HepG2 (cell line): Measurements from ENCODE around the gene TUBA3C. TPM values are rescaled to one million over a fixed set of nuclear protein-coding genes. Genes with fewer than 3 reads are reported as not detected.

Experiments
- ATAC-seq: fragments of 200-7000 bp; cut with Tn5 transposase; 3 replicates; pipeline ENCODE4 v1.9.1; 2020; ENCODE audit warnings: mild to moderate bottlenecking, moderate library complexity
- BruUV-seq: library from RNA; stranded (reverse); fragments of 400-500 nt; replicated peaks from 2 replicates; lab custom pipeline; 2021; lab: Mats Ljungman, UMichigan
- CTCF ChIA-PET: fragments of 300-600 bp; formaldehyde crosslinking; extraction: SDS; loops from one replicate; lab custom pipeline; 2021; ENCODE audit warnings: low total read pairs, inconsistent platforms, low intra/inter-chr PET ratio; lab: Yijun Ruan, JAX
- POLR2A ChIA-PET: fragments of 350-600 bp; sonication (Branson Sonifier 250); formaldehyde crosslinking; loops from one replicate; lab custom pipeline; 2020; ENCODE audit warnings: antibody characterized with exemption, inconsistent platforms; lab: Yijun Ruan, JAX
- DNase-seq: peaks from one replicate; pipeline ENCODE4 v3.0.0-alpha.2; 2015; ENCODE audit warnings: low spot score
- FAIRE-seq: peaks from 3 replicates; lab custom pipeline; 2011; peaks lifted over from hg19 to GRCh38; lab: Jason Lieb, UNC
- H2AFZ ChIP-seq: one replicate; pipeline ENCODE4 v1.6.1; 2011; ENCODE audit warnings: low read length, inconsistent platforms
- H3K27ac ChIP-seq: fragments of 300-600 bp; 3 replicates; pipeline ENCODE4 v1.8.0; 2011; ENCODE audit warnings: mixed run types, mild to moderate bottlenecking, mixed read lengths, low read length, inconsistent platforms; ENCODE audit not compliant: insufficient read depth; ENCODE audit errors: extremely low read length
- H3K27me3 ChIP-seq, 2 experiments: fragments of 200-600 bp in 1 of 2; 2 replicates in 1 of 2; 3 replicates in 1 of 2; pipeline versions ENCODE4 v1.6.0 to v1.8.0; 2011; ENCODE audit warnings: low read length in 2 of 2, mild to moderate bottlenecking in 2 of 2, moderate library complexity in 2 of 2, inconsistent platforms in 1 of 2; ENCODE audit not compliant: insufficient read depth in 2 of 2, control insufficient read depth in 1 of 2
- H3K36me3 ChIP-seq, 2 experiments: fragments of 200-600 bp in 1 of 2; replicated peaks in 1 of 2; 2 replicates in 1 of 2; 3 replicates in 1 of 2; pipeline versions ENCODE4 v1.5.1 to v1.8.0; 2011; ENCODE audit warnings: low read length in 2 of 2, inconsistent platforms in 1 of 2; ENCODE audit not compliant: insufficient read depth in 2 of 2, control insufficient read depth in 1 of 2
- H3K4me1 ChIP-seq: 2 replicates; pipeline ENCODE4 v1.5.1; 2012; ENCODE audit warnings: low read length, inconsistent platforms; ENCODE audit not compliant: insufficient read depth
- H3K4me2 ChIP-seq: 2 replicates; pipeline ENCODE4 v1.6.0; 2011; ENCODE audit warnings: low read depth, low read length, inconsistent platforms
- H3K4me3 ChIP-seq, 3 experiments: fragments of 200-600 bp in 1 of 3; sonication (generic), shearing (Covaris generic) in 1 of 3; replicated peaks in 1 of 3; 2 replicates each; pipeline ENCODE4 v1.5.1; 2011 to 2016; ENCODE audit warnings: low read length in 3 of 3, inconsistent platforms in 2 of 3, low read depth in 2 of 3, mild to moderate bottlenecking in 2 of 3, control low read depth in 1 of 3, mixed read lengths in 1 of 3; ENCODE audit not compliant: insufficient read depth in 1 of 3
- H3K79me2 ChIP-seq: one replicate; pipeline ENCODE4 v1.6.1; 2011; ENCODE audit warnings: low read length, inconsistent platforms; ENCODE audit not compliant: insufficient read depth
- H3K9ac ChIP-seq: 2 replicates; pipeline ENCODE4 v1.6.0; 2011; ENCODE audit warnings: mild to moderate bottlenecking, low read depth, low read length, inconsistent platforms; ENCODE audit not compliant: insufficient read depth
- H3K9me3 ChIP-seq: 2 replicates; pipeline ENCODE4 v1.5.1; 2012; ENCODE audit warnings: mild to moderate bottlenecking, low read length
- H4K20me1 ChIP-seq: 2 replicates; pipeline ENCODE4 v1.6.0; 2011; ENCODE audit warnings: inconsistent platforms, mild to moderate bottlenecking, low read length, moderate library complexity; ENCODE audit not compliant: insufficient read depth
- DRAP1 ChIP-seq: IDR thresholded peaks from 2 replicates; pipeline ENCODE4 v1.6.1; 2016; ENCODE audit warnings: missing genetic modification reagents, missing compliant biosample characterization
- FOXK1 ChIP-seq: sonication (generic); formaldehyde crosslinking; IDR thresholded peaks from 2 replicates; pipeline ENCODE4 v1.4.0; 2020; ENCODE audit warnings: low read depth, missing genetic modification reagents, borderline replicate concordance
- HMG20B ChIP-seq: conservative IDR thresholded peaks from 2 replicates; pipeline ENCODE4 v1.6.1; 2016; ENCODE audit warnings: missing genetic modification reagents, missing compliant biosample characterization
- KDM4B ChIP-seq: sonication (generic); formaldehyde crosslinking; IDR thresholded peaks from 2 replicates; pipeline ENCODE4 v1.4.0; 2020; ENCODE audit warnings: missing genetic modification reagents
- KLF16 ChIP-seq, 2 experiments: sonication (generic) in 1 of 2; formaldehyde crosslinking in 1 of 2; IDR thresholded peaks; 2 replicates each; pipeline versions ENCODE4 v1.6.1 to v1.8.0; 2016 to 2023; ENCODE audit warnings: missing genetic modification reagents in 2 of 2, missing compliant biosample characterization in 1 of 2
- NCOA1 ChIP-seq: sonication (generic); formaldehyde crosslinking; IDR thresholded peaks from 2 replicates; pipeline ENCODE4 v1.9.0; 2021; ENCODE audit warnings: missing genetic modification reagents
- NKX3-1 ChIP-seq: sonication (generic); formaldehyde crosslinking; IDR thresholded peaks from 2 replicates; pipeline ENCODE4 v1.5.0; 2020; ENCODE audit warnings: missing genetic modification reagents
- PAXIP1 ChIP-seq: sonication (generic); formaldehyde crosslinking; conservative IDR thresholded peaks from 2 replicates; pipeline ENCODE4 v1.4.0; 2020; ENCODE audit warnings: mild to moderate bottlenecking, missing genetic modification reagents, moderate library complexity
- SOX5 ChIP-seq: IDR thresholded peaks from 2 replicates; pipeline ENCODE4 v1.6.1; 2016; ENCODE audit warnings: borderline replicate concordance
- TRIM24 ChIP-seq: sonication (generic); formaldehyde crosslinking; IDR thresholded peaks from 2 replicates; pipeline ENCODE4 v1.8.0; 2022; ENCODE audit warnings: mild to moderate bottlenecking, missing genetic modification reagents
- ZNF446 ChIP-seq: sonication (generic); formaldehyde crosslinking; IDR thresholded peaks from 2 replicates; pipeline ENCODE4 v1.5.0; 2020; ENCODE audit warnings: mild to moderate bottlenecking, missing genetic modification reagents
- ZNF543 ChIP-seq: sonication (generic); formaldehyde crosslinking; IDR thresholded peaks from 2 replicates; pipeline ENCODE4 v1.4.0; 2020; ENCODE audit warnings: mild to moderate bottlenecking, missing genetic modification reagents
- ZNF556 ChIP-seq: sonication (generic); formaldehyde crosslinking; IDR thresholded peaks from 2 replicates; pipeline ENCODE4 v1.4.0; 2020; ENCODE audit warnings: mild to moderate bottlenecking, missing genetic modification reagents, borderline replicate concordance
- WGBS: methylation state at CpG from one replicate; pipeline ENCODE4 v1.1.6; 2017; ENCODE audit warnings: low lambda C conversion rate; 5-methylcytosine and 5-hydroxymethylcytosine counted together
- in situ Hi-C: cut with HindIII; loops from 2 replicates; pipeline ENCODE4 v1.10.0; 2017; ENCODE audit warnings: low pct_unique_long_range_greater_than_20kb; ENCODE audit not compliant: extremely low pct_ligation_motif_present
- intact Hi-C: fragments of 100-400 bp; cut with micrococcal nuclease; formaldehyde crosslinking; loops from one replicate; pipeline ENCODE4 v1.10.0; 2022; ENCODE audit not compliant: unreplicated experiment
- polyA plus RNA-seq, 8 experiments: library from polyadenylated mRNA; depleted of rRNA in 3 of 8; stranded (reverse) in 7 of 8; unstranded in 1 of 8; fragments of >200 nt; fragmentation: Illumina TruSeq in 4 of 8; extraction: Trizol in 4 of 8; gene quantifications; 2 replicates each; pipeline versions ENCODE4 v1.2.1 to v1.2.3, GENCODE V29; 2011 to 2016; ENCODE audit warnings: low read depth in 4 of 8, missing spikeins in 1 of 8, mixed read lengths in 1 of 8; ENCODE audit not compliant: insufficient read depth in 1 of 8
- total RNA-seq, 5 experiments: library from RNA; depleted of rRNA; stranded (reverse); fragments of >200 nt; fragmentation: Illumina TruSeq; extraction: Trizol; gene quantifications; 2 replicates each; pipeline ENCODE4 v1.2.3, GENCODE V29; 2016; ENCODE audit warnings: low read depth in 1 of 5
- TF ChIP-seq, protein P1 (sequence below): sonication (generic); formaldehyde crosslinking; IDR thresholded peaks from 2 replicates; pipeline ENCODE4 v1.5.0; 2020; ENCODE audit warnings: mild to moderate bottlenecking, missing genetic modification reagents
- TF ChIP-seq, protein P2 (sequence below): sonication (generic); formaldehyde crosslinking; IDR thresholded peaks from 2 replicates; pipeline ENCODE4 v1.4.0; 2020; ENCODE audit warnings: mild to moderate bottlenecking, missing genetic modification reagents

TUBA3C gene
- total and polyA plus RNA-seq, 2 of the 13 experiments (the other 11 are each of a cell fraction or from before 2014, with no cell fraction given) = not detected

GRCh38 chr13:19172647-19173030 lies 9.0 kb downstream of the TUBA3C start:
- Histone ChIP-seq H3K4me2 (no peak overlapping the region), H2AFZ (no peak overlapping the region), H3K4me3 (no peak overlapping the region), H3K9ac (no peak overlapping the region), H3K27me3 (no peaks in the 10 kb centered on the region), H3K4me1 (no peaks in the 10 kb centered on the region), H3K36me3 (no peaks in the 10 kb centered on the region), H3K27ac (no peak overlapping the region), H4K20me1 (no peaks in the 10 kb centered on the region), H3K9me3 (no peaks in the 10 kb centered on the region), H3K79me2 (no peaks in the 10 kb centered on the region)
- FAIRE-seq (no peak), DNase-seq (no peak), ATAC-seq (no peak)
- no peak for TF ChIP-seq SOX5 (CRISPR knock-in tag)
- TF ChIP-seq TRIM24 = no peak
- TF ChIP-seq, protein P1, sequence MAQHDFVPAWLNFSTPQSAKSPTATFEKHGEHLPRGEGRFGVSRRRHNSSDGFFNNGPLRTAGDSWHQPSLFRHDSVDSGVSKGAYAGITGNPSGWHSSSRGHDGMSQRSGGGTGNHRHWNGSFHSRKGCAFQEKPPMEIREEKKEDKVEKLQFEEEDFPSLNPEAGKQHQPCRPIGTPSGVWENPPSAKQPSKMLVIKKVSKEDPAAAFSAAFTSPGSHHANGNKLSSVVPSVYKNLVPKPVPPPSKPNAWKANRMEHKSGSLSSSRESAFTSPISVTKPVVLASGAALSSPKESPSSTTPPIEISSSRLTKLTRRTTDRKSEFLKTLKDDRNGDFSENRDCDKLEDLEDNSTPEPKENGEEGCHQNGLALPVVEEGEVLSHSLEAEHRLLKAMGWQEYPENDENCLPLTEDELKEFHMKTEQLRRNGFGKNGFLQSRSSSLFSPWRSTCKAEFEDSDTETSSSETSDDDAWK (CRISPR knock-in tag) = no peak
- no peak for TF ChIP-seq NKX3-1 (CRISPR knock-in tag)
- TF ChIP-seq FOXK1 = no peak
- TF ChIP-seq ZNF446 = no peak
- no peak for TF ChIP-seq PAXIP1 (CRISPR knock-in tag)
- TF ChIP-seq, protein P2, sequence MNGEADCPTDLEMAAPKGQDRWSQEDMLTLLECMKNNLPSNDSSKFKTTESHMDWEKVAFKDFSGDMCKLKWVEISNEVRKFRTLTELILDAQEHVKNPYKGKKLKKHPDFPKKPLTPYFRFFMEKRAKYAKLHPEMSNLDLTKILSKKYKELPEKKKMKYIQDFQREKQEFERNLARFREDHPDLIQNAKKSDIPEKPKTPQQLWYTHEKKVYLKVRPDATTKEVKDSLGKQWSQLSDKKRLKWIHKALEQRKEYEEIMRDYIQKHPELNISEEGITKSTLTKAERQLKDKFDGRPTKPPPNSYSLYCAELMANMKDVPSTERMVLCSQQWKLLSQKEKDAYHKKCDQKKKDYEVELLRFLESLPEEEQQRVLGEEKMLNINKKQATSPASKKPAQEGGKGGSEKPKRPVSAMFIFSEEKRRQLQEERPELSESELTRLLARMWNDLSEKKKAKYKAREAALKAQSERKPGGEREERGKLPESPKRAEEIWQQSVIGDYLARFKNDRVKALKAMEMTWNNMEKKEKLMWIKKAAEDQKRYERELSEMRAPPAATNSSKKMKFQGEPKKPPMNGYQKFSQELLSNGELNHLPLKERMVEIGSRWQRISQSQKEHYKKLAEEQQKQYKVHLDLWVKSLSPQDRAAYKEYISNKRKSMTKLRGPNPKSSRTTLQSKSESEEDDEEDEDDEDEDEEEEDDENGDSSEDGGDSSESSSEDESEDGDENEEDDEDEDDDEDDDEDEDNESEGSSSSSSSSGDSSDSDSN (CRISPR knock-in tag) = no peak
- TF ChIP-seq DRAP1 = no peak
- no peak for TF ChIP-seq KDM4B (CRISPR knock-in tag)
- no peak for TF ChIP-seq KLF16 (CRISPR knock-in tag; IDR thresholded peaks at IDR 0.05)
- no peak for TF ChIP-seq ZNF543 (CRISPR knock-in tag)
- TF ChIP-seq ZNF556 (CRISPR knock-in tag) = no peak
- no peak for TF ChIP-seq HMG20B (CRISPR knock-in tag)
- TF ChIP-seq NCOA1 (CRISPR knock-in tag) = no peak
- CTCF ChIA-PET = no interaction called here
- BruUV-seq = no TSS peak
- in situ Hi-C loops = no loop called here
- intact Hi-C loops = no loop called here
- WGBS = 0% methylated on average over 5 of the region's 6 CpGs
- POLR2A ChIA-PET = no interaction called here
